ENCODE data around the gene ZNF367. TPM values are rescaled to one million over a fixed set of nuclear protein-coding genes. Genes with fewer than 3 reads are reported as not detected.
A peak's percentile ranks its signal among the peaks of the same experiment; 100 is the strongest.

Gene ZNF367
- total RNA-seq, 4 donors from 2014 or later: 0.26 to 21.2 (median 1.7) TPM

GRCh38 chr9:96453625-96454024 is 35.5 kb upstream of the ZNF367 start:
- no peaks in the 10 kb centered on the region for H3K9me3 ChIP-seq
- H3K4me3 ChIP-seq: no peak overlapping the region
- intact Hi-C loops (cut with DNase I; ENCODE audit: low total_unique reads): no loop called here
- DNase-seq: no peak
- no peaks in the 10 kb centered on the region for H3K36me3 ChIP-seq
- TF ChIP-seq POLR2A (IDR thresholded peaks at IDR 0.05) (no peak), CTCF (IDR thresholded peaks at IDR 0.05) (peak in 2 of 4 experiments; percentile 15 to 28)
- H3K27me3 ChIP-seq: no peaks in the 10 kb centered on the region
- no peak overlapping the region for H3K27ac ChIP-seq
- H3K4me1 ChIP-seq: no peaks in the 10 kb centered on the region

GRCh38 chr9:96450613-96451528 is 32.7 kb upstream of the ZNF367 start:
- TF ChIP-seq CTCF (IDR thresholded peaks at IDR 0.05) (no peak), POLR2A (IDR thresholded peaks at IDR 0.05) (no peak)
- H3K27ac ChIP-seq: peak overlapping the region; percentile 68 to 87
- H3K4me3 ChIP-seq: peak overlapping the region; percentile 59 to 87
- no peaks in the 10 kb centered on the region for H3K27me3 ChIP-seq
- H3K9me3 ChIP-seq: no peaks in the 10 kb centered on the region
- intact Hi-C loops (cut with DNase I; ENCODE audit: low total_unique reads): no loop called here
- no peaks in the 10 kb centered on the region for H3K4me1 ChIP-seq
- no peaks in the 10 kb centered on the region for H3K36me3 ChIP-seq
- DNase-seq: peak in 1 of 2 donors; percentile 19

- Histone ChIP-seq H3K36me3 (no peaks in the 10 kb centered on the region), H3K4me3 (peak within 1 kb of the TSS; percentile 59 to 87), H3K27ac (peak within 1 kb of the TSS; percentile 69 to 87), H3K27me3 (no peaks in the 10 kb centered on the region), H3K9me3 (no peaks in the 10 kb centered on the region), H3K4me1 (no peaks in the 10 kb centered on the region)
- peak; percentile 95 to 97 for DNase-seq
- peak; percentile 96 to 97 for TF ChIP-seq POLR2A (IDR thresholded peaks at IDR 0.05)
- TF ChIP-seq CTCF (IDR thresholded peaks at IDR 0.05): peak in 2 of 4 experiments; percentile 24 to 30
- intact Hi-C loops (cut with DNase I; ENCODE audit: low total_unique reads): no loop called here
Measured at GRCh38 chr9:96449845-96450612, 31.9 kb upstream of the ZNF367 start, which contains the start of gene HABP4. Gene HABP4, plus strand, starts transcription at chr9:96450169. Its CDS starts 111 bp downstream, at chr9:96450280.

- Histone ChIP-seq H3K36me3 (no peaks in the 10 kb centered on the region), H3K4me1 (no peaks in the 10 kb centered on the region), H3K9me3 (no peaks in the 10 kb centered on the region), H3K4me3 (peak overlapping the region; percentile 33 to 34), H3K27me3 (no peaks in the 10 kb centered on the region), H3K27ac (peak overlapping the region; percentile 67 to 69)
- no peak for DNase-seq
- no peak for TF ChIP-seq CTCF (IDR thresholded peaks at IDR 0.05)
- no peak for TF ChIP-seq POLR2A (IDR thresholded peaks at IDR 0.05)
- intact Hi-C loops (cut with DNase I; ENCODE audit: low total_unique reads): no loop called here
Measured at GRCh38 chr9:96449523-96449844, 31.3 kb upstream of the ZNF367 start.

Measured in uterus (tissue), 4 donors.